SU-DHL-6 (cell line): ENCODE results near the gene SFXN1.

ENCODE experiments used
- H2AFZ ChIP-seq: fragments of 200-600 bp; sonication (generic); 2 replicates; pipeline ENCODE4 v1.6.1; 2014; ENCODE audit warnings: low read depth, mild to moderate bottlenecking, moderate library complexity, mixed read lengths, antibody characterized with exemption, low read length; ENCODE audit not compliant: severe bottlenecking
- H3F3A ChIP-seq: fragments of 200-600 bp; shearing (Covaris generic); 2 replicates; pipeline ENCODE4 v1.6.0; 2016; ENCODE audit warnings: antibody characterized with exemption, mild to moderate bottlenecking; ENCODE audit not compliant: insufficient read depth
- H3K27ac ChIP-seq: fragments of 200-600 bp; sonication (generic); 2 replicates; pipeline ENCODE4 v1.5.1; 2016; ENCODE audit warnings: low read depth, mild to moderate bottlenecking, low read length, moderate library complexity, mixed read lengths
- H3K27me3 ChIP-seq: fragments of 200-600 bp; sonication (generic), shearing (Covaris generic); 2 replicates; pipeline ENCODE4 v1.6.0; 2014; ENCODE audit warnings: mild to moderate bottlenecking, low read length
- H3K36me3 ChIP-seq: fragments of 200-600 bp; sonication (generic); 2 replicates; pipeline ENCODE4 v1.6.1; 2014; ENCODE audit warnings: mild to moderate bottlenecking, low read length, mixed read lengths
- H3K4me2 ChIP-seq: fragments of 300-600, 200-600 bp; shearing (Covaris generic), sonication (generic); 2 replicates; pipeline ENCODE4 v1.6.0; 2014; ENCODE audit warnings: low read length, low read depth, mild to moderate bottlenecking; ENCODE audit not compliant: poor library complexity, severe bottlenecking
- H3K4me3 ChIP-seq: fragments of 200-600 bp; sonication (generic); 2 replicates; pipeline ENCODE4 v1.5.1; 2014; ENCODE audit warnings: antibody characterized with exemption, low read length, mild to moderate bottlenecking, mixed read lengths; ENCODE audit not compliant: insufficient read depth, poor library complexity, severe bottlenecking
- H3K79me2 ChIP-seq: fragments of 200-600 bp; sonication (generic); 2 replicates; pipeline ENCODE4 v1.6.1; 2014; ENCODE audit warnings: mild to moderate bottlenecking, low read length, moderate library complexity; ENCODE audit not compliant: insufficient read depth
- H3K9ac ChIP-seq: fragments of 200-600 bp; sonication (generic); 2 replicates; pipeline ENCODE4 v1.7.0; 2014; ENCODE audit warnings: mild to moderate bottlenecking, low read length
- H3K9me2 ChIP-seq: fragments of 200-600 bp; sonication (generic); replicated peaks from 2 replicates; pipeline ENCODE4 v1.6.1; 2014; ENCODE audit warnings: low read length; ENCODE audit not compliant: insufficient read depth
- H3K9me3 ChIP-seq: fragments of 200-600 bp; sonication (generic); 2 replicates; pipeline ENCODE4 v1.6.1; 2014; ENCODE audit warnings: low read length, mixed read lengths; ENCODE audit not compliant: insufficient read depth
- H4K20me1 ChIP-seq: fragments of 200-600 bp; sonication (generic); 2 replicates; pipeline ENCODE4 v1.6.1; 2014; ENCODE audit warnings: low read depth, mild to moderate bottlenecking, antibody characterized with exemption, low read length, moderate library complexity, mixed read lengths
- CTCF ChIP-seq: fragments of 200-600 bp; sonication (generic); IDR thresholded peaks from one replicate; pipeline ENCODE4 v1.5.1; 2017; ENCODE audit warnings: antibody characterized with exemption, mild to moderate bottlenecking, low read length, moderate library complexity; ENCODE audit not compliant: insufficient read depth, poor library complexity, severe bottlenecking
- EZH2phosphoT487 ChIP-seq: fragments of 200-600 bp; sonication (generic), shearing (Covaris generic); conservative IDR thresholded peaks from 2 replicates; pipeline ENCODE4 v1.6.1; 2018; ENCODE audit warnings: mild to moderate bottlenecking, antibody characterized with exemption, low read length, moderate library complexity, mixed read lengths

SFXN1 gene

DNA sequence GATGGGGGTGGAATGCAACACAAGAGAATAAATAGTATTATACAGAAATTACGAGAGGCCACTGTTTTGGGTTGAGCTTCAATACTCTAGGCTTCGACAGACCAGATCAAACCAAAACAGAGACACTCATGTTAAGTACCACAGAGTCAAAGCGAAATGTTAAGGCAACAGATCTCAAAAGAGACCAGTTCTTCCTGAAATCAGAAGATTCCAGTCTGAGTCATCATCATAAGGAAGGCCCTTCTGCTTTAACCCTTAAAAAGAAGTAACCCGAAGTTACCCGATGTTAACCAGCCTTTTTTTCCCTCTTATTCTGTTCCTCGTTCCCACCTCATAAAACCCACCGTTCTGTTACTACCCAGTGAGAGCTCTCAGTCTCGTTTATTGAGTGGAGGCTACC lies 75.9 kb downstream of the SFXN1 start:
- Histone ChIP-seq H3K4me2 (no peak overlapping the region), H2AFZ (no peak overlapping the region), H3K27me3 (no peaks in the 10 kb centered on the region), H3K9me3 (no peaks in the 10 kb centered on the region), H3K9me2 (no peaks in the 10 kb centered on the region), H3K4me3 (no peak overlapping the region), H4K20me1 (no peaks in the 10 kb centered on the region), H3F3A (no peaks in the 10 kb centered on the region), H3K9ac (no peak overlapping the region), H3K36me3 (no peaks in the 10 kb centered on the region), H3K79me2 (no peaks in the 10 kb centered on the region), H3K27ac (no peak overlapping the region)
- no peak for TF ChIP-seq CTCF
- no peak for TF ChIP-seq EZH2phosphoT487

DNA sequence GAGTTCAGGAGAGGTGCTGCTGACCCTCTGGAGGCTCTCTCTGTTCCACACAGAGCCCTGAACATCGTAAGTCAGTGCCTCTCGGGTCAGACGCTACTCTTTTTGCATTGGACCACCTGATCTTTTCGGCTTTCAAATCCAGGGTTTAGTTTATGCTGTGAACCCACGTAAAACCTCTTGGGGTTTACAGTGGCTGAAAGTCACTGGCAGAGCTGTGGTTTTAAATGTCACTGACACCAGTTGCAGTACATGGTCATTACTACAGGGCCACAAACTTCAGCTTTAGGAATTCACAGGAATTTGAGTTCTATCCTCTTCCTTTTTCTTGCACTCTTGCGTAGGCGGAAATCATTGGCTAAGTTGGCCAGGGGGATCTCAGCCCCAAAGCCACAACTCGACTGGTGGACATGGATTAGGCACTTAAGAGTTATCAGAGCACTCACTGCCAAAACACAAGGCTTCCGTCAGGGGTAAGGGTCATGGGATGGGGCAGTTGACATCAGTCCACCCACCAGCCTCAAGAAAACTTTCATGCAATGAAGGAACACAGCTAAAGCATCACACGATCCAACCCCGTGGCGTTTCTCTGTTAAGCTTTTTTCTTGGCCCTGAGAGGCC lies 76.9 kb downstream of the SFXN1 start:
- Histone ChIP-seq H3K9me3 (no peaks in the 10 kb centered on the region), H3K9me2 (no peaks in the 10 kb centered on the region), H3K79me2 (no peaks in the 10 kb centered on the region), H3K27me3 (no peaks in the 10 kb centered on the region), H4K20me1 (no peaks in the 10 kb centered on the region), H3K4me3 (no peak overlapping the region), H3F3A (no peaks in the 10 kb centered on the region), H3K27ac (no peak overlapping the region), H3K9ac (no peak overlapping the region), H3K4me2 (no peak overlapping the region), H3K36me3 (no peaks in the 10 kb centered on the region), H2AFZ (no peak overlapping the region)
- TF ChIP-seq EZH2phosphoT487, result no peak
- TF ChIP-seq CTCF, result no peak

- Histone ChIP-seq H3K79me2 (no peaks in the 10 kb centered on the region), H3K4me2 (no peak overlapping the region), H3K9ac (no peak overlapping the region), H2AFZ (no peak overlapping the region), H3K27me3 (no peaks in the 10 kb centered on the region), H3K9me2 (no peaks in the 10 kb centered on the region), H3K27ac (no peak overlapping the region), H3K9me3 (no peaks in the 10 kb centered on the region), H3K36me3 (no peaks in the 10 kb centered on the region), H3K4me3 (no peak overlapping the region), H3F3A (no peaks in the 10 kb centered on the region), H4K20me1 (no peaks in the 10 kb centered on the region)
- TF ChIP-seq EZH2phosphoT487 (no peak), CTCF (no peak)
Measured at GRCh38 chr5:175556794-175557193, 78.4 kb downstream of the SFXN1 start.
